Stimulated activated CD8-positive, alpha-beta memory T cell treated with anti-CD3 and anti-CD28 coated beads, Interleukin-12 subunit alpha, Interleukin-12 subunit beta, amount 100 ng/mL, for 24 hours (primary cell): ENCODE measurements around the gene HYCC2.
"Not testable (repeated sequence)": the region's sequence is repeated elsewhere in the genome, so short reads cannot be mapped to it uniquely, and the experiment has no call there.

Experiments
- DNase-seq: peaks from one replicate; pipeline ENCODE4 v3.0.0-alpha.2; 2020; ENCODE audit errors: extremely low read depth

Gene HYCC2

GRCh38 chr2:201071479-201072200 is at the start of gene HYCC2, which contains the start of gene NDUFB3:
HYCC2 (minus strand) TSS chr2:201071671; CDS start chr2:201024009, 47,662 bp downstream.
NDUFB3 (plus strand) TSS chr2:201072001; CDS start chr2:201078883, 6,882 bp downstream.
- DNase-seq, result peak; percentile 68

DNA sequence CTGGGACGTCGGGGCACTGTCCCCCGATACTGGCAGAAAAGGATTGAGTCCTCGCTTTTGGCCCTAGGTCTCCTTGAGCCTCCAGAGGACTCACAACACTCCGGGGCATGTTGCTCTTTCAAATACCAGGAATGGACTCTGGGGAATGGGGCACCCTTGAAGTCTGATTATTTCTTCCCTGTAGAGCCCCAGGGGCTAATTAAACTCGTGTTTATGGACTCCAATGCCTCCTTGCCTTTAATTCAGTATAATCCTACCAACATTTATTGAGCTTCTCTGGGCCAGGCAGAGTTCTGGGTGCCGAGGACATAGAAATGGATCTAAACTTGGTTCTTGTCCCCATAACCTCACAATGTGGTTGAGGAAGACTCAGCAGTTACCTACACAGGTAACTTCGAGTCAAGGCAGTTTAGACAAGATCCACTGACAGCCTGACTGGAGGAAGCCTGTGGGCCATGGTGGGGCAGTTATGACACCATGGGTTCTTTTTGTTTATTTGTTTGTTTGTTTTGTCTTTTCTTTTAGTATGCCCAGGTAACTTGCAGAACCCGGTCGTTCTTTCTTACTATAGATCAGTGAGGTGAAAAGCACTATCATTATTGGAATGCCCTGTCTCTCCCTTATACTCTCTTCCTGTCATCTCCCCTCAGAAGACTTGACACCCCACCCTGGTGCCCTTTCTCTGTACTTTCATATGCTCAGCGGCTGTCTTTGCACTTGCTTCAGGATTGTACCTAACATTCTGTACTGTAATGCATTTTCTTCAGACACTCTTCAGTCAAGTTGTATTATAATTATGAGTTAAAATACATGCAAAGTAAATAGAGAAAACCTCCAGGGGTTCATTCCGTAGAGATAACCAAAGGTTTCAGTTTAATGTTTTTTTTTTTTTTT is 47.7 kb upstream of the HYCC2 start:
- no peak for DNase-seq

DNA sequence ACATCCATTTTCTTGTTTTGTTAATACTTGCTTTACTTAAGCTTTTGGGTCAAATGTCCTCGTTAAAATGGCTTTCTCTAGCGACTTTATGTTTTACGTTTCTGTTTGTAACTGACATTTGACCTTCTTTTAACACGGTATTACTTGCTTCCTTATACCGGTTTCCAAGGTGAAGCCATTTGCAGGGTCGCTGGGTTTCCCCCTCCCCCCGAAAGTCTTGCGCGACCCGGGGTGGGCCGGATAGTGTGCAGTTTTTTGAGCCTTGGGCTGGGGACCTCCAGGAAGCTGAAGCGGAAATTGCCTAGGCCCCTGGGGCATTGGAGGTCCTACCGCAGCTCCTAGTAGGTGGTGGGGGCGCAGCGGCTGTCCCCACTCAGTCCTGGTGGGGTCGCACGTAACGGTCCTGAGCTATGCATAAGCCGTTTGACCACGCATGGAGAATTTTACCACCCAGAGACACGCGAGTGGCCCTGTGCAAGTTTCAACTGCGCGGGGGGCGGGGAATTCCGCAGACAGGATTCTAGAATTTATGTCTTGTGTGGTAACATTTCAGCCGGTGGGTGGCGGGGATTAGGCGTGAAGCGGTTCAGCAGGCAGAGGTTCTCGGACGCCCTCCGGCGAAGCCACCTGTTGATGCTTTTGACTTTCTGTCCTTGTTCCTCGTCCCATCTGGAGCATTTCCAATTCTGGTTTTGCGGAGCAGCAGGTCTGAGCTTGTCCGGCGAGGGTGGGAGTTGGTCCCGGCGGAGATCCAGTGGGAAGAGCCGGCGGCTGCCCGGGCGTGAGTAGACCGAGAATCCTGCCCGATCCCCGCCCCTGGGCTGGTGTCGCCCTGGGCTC is 46.9 kb upstream of the HYCC2 start:
- no peak for DNase-seq

DNA sequence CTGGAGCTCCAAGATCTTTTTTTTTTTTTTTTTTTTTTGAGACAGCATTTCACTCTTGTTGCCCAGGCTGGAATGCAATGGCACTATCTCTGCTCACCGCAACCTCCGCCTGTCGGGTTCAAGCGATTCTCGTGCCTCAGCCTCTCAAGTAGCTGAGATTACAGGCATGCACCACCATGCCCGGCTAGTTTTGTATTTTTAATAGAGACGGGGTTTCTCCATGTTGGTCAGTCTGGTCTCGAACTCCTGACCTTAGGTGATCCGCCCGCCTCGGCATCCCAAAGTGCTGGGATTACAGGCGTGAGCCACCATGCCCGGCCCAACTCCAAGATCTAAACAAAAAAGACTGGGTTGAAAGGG is 46.2 kb upstream of the HYCC2 start:
- not testable (repeated sequence) for DNase-seq

GRCh38 chr2:201116959-201117734 is 45.7 kb upstream of the HYCC2 start:
- no peak for DNase-seq

DNA sequence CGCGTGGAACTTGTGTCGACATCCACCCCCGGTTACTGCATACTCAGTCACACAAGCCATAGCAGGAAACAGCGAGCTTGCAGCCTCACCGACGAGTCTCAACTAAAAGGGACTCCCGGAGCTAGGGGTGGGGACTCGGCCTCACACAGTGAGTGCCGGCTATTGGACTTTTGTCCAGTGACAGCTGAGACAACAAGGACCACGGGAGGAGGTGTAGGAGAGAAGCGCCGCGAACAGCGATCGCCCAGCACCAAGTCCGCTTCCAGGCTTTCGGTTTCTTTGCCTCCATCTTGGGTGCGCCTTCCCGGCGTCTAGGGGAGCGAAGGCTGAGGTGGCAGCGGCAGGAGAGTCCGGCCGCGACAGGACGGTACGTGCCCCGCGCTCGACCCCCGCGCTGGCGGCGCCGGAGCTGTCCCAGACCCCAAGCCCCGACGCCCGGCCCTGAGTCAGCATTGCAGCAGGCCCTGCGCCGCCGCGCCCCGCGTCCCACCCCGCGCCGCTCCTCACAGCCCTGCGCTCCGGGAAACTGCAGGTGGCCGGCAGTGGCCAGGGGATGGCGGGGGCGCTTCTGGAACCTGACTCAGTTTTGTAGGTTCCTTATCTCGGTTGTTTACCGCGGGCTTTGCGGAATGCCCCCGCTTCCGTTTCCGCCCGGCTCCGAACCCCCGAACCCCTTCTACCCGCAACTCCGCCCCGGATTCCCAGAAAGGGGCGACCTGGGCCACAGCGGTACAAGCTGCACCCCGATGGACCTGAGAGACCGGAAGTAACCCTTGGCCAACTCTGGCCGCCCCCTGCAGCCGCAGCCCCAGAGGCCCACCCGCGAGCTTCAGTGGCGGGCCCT is 44.9 kb upstream of the HYCC2 start, which contains the start of gene CFLAR:
Gene CFLAR, plus strand, starts transcription at position 50 of the 844 bp plus-strand sequence. CDS start 13,702 bp downstream, outside the sequence.
- no peak for DNase-seq

- no peak for DNase-seq
Observed at GRCh38 chr2:201114846-201115245, 43.4 kb upstream of the HYCC2 start.

DNA sequence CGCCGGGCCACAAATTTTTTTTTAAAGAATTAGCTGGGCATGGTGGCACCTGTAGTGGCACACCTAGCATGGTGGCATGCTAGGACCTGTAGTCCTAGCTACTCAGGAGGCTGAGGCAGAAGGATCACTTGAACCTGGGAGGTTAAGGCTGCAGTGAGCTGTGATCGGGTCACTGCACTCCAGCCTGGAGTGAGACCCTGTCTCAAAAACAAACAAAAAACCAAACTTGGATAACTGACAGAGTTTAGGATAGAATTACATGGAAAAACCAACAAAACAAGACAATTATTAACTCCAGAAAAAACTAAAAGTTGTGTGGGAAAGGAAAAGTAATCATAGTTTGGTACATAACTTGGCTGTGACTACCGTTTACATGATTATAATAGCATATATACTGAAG is 42.9 kb upstream of the HYCC2 start:
- no peak for DNase-seq

DNA sequence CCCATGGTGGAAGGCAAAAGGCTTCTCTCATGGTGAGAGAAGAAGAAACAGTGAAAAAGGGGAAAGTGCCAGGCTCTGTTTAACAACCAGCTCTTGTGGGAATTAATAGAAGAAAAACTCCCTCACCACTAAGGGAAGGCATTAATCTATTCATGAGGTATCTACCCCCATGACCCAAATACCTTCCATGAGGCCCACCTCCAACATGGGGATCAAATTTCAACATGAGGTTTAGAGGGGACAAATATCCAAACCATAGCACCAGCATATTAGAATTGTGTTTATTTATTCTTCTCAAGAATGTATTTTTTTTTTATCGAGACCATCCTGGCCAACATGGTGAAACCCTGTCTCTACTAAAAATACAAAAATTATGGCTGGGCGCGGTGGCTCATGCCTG is 39.6 kb upstream of the HYCC2 start:
- DNase-seq, result no peak

- no peak for DNase-seq
Observed at GRCh38 chr2:201110615-201111014, 39.1 kb upstream of the HYCC2 start.

GRCh38 chr2:201109186-201109585 is 37.7 kb upstream of the HYCC2 start:
- DNase-seq, result no peak

GRCh38 chr2:201108341-201108740 is 36.9 kb upstream of the HYCC2 start:
- no peak for DNase-seq

DNA sequence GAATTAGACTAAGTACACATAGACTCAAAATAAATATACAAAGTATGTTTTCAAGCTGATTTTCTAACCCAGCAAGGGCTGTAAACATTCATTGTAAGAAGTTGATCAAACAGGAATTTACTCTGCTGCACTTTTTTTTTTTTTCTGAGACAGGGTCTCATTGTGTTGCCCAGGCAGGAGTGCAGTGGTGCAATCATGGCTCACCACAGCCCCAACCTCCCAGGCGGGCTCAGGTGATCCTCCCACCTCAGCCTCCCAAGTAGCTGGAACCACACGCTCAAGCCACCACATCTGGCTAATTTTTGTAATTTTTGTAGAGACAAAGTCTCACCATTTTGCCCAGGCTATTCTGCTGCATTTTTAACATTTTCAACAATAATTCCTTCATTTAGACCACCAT is 36.2 kb upstream of the HYCC2 start:
- no peak for DNase-seq

DNA sequence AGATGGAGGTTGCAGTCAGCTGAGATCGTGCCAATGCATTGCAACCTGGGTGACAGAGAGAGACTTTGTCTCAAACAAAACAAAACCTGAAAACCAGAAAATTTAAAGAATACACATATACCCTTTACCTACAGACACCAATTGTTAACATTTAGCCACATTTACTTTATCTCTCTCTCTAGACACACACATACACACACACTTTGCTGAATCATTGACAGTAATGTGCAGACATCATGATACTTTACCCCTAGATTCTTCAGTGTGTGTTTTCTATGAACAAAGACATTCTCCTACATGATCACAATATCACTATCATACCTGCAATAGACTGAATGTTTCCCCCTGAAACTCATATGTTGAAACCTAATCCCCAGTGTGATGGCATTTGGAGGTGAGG is 34.3 kb upstream of the HYCC2 start:
- no peak for DNase-seq

- no peak for DNase-seq
Observed at GRCh38 chr2:201100497-201100896, 29.0 kb upstream of the HYCC2 start.

GRCh38 chr2:201093573-201093972 is 22.1 kb upstream of the HYCC2 start:
- no peak for DNase-seq

- DNase-seq, result no peak
Observed at GRCh38 chr2:201090574-201090973, 19.1 kb upstream of the HYCC2 start.

DNA sequence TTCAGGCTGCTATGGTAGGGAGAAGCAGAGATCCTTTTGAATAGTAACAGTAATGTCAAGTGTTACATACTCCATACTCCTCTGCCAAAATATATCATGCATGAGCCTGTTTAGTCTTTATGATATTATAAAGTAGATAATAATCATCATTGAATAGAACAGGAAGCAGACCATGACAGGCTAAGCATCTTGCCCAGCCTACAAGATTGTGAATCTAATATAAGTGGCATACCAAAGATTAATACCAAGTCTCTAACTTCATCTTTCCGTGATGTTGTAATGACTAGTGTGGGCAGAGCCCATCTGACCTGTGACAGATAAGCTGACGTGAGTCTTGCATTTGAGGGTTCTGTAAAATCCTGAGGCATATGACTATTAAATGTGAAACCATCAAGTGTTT is 13.4 kb upstream of the HYCC2 start:
- DNase-seq, result no peak

- no peak for DNase-seq
Observed at GRCh38 chr2:201074996-201075395, 3.5 kb upstream of the HYCC2 start.

DNA sequence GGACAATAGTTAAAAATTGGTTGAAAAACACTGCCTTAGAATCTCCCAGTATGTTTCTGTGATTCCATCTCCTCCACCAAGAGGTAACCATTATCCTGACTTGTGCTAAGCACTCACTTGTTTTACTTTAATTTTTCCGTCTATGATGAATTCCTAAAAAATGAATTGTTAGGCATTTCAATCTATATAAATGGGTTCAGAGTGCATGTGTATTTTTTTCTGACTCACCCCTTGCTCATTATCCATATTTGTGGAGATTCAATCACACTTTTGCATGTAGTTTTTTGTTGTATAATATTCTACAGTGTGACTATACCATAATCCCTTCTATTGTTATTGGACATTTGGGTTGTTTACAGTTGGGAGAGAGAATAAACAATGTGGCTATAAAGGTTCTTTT is 1.6 kb upstream of the HYCC2 start:
- no peak for DNase-seq
